Measurements from ENCODE around the gene FBXL7.

DNA sequence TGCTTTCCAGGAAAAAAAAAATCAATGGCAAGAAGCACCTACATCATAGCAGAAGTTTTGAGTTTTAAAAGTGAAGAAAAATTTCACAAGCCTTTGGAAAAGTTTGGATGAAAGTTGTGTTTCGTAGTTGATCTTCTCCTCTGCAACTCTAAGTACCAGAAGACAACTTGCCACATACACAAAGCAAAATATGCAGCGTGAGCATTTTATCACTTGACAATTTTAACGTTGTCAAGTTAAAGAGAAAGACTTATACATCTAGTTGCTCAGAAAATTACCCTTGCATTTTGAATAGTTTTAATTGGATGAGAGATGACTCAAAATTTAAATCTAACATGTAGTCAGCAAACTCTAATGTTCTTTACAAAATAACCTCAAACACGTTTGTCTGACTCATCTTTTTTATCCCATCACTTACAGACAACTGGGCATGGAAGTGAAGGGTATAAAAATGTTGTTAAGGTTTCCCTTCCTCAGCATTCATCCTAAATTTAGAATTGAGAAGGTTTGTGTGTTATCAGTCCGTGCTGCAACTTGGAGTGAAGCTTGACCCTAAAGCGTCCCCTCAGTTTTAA is 466.2 kb downstream of the FBXL7 start:
- no peak for TF ChIP-seq EP300 (IDR thresholded peaks at IDR 0.05; ENCODE audit: low read depth)
- no peak for TF ChIP-seq POLR2AphosphoS5 (IDR thresholded peaks at IDR 0.05)
- TF ChIP-seq, protein P1, sequence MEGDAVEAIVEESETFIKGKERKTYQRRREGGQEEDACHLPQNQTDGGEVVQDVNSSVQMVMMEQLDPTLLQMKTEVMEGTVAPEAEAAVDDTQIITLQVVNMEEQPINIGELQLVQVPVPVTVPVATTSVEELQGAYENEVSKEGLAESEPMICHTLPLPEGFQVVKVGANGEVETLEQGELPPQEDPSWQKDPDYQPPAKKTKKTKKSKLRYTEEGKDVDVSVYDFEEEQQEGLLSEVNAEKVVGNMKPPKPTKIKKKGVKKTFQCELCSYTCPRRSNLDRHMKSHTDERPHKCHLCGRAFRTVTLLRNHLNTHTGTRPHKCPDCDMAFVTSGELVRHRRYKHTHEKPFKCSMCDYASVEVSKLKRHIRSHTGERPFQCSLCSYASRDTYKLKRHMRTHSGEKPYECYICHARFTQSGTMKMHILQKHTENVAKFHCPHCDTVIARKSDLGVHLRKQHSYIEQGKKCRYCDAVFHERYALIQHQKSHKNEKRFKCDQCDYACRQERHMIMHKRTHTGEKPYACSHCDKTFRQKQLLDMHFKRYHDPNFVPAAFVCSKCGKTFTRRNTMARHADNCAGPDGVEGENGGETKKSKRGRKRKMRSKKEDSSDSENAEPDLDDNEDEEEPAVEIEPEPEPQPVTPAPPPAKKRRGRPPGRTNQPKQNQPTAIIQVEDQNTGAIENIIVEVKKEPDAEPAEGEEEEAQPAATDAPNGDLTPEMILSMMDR (IDR thresholded peaks at IDR 0.05) = no peak

Data from transverse colon (tissue), 4 donors.